Measurements from ENCODE around the gene TALDO1. TPM values are rescaled to one million over a fixed set of nuclear protein-coding genes. Genes with fewer than 3 reads are reported as not detected.

Gene TALDO1
- total and polyA plus RNA-seq, 2 of the 8 experiments (the other 6 are each of a cell fraction or from before 2014, with no cell fraction given) = 265 to 308 TPM

- H3K4me3 ChIP-seq (ENCODE audit: extremely low read depth in 1 of 4, insufficient read depth in 2 of 4, low read depth in 3 of 4, low read length in 4 of 4) = no peak overlapping the region
- peaks cover 24 to 31% of the 10 kb centered on the region in 2 experiments for H3K79me2 ChIP-seq (ENCODE audit: control insufficient read depth in 1 of 2, insufficient read depth in 2 of 2, low read length in 2 of 2)
- no peak overlapping the region for H3K9ac ChIP-seq (replicated peaks in 1 of 4; ENCODE audit: extremely low read depth in 1 of 4, low read depth in 3 of 4, low read length in 3 of 4)
- H3K4me2 ChIP-seq (ENCODE audit: insufficient read depth in 1 of 2, low read depth in 2 of 2, low read length in 2 of 2) = no peak overlapping the region; a peak in 1 of 4 replicates
- H3K4me1 ChIP-seq (replicated peaks in 1 of 4; ENCODE audit: control insufficient read depth in 3 of 4, insufficient read depth in 4 of 4, low read length in 3 of 4) = peaks cover 0 to 15% (median 4%) of the 10 kb centered on the region in 4 experiments; a peak in 5 of 7 replicates
- DNase-seq (ENCODE audit: low read depth in 1 of 2, low spot score in 2 of 2) (no peak), FAIRE-seq (no peak)
- H3K27me3 ChIP-seq (replicated peaks in 1 of 4; ENCODE audit: control insufficient read depth in 3 of 4, extremely low read depth in 1 of 4, insufficient read depth in 3 of 4, low read length in 3 of 4) = no peaks in the 10 kb centered on the region
- H4K91ac ChIP-seq (replicated peaks; ENCODE audit: insufficient read length, low read length) = no peak overlapping the region
- H2AFZ ChIP-seq (ENCODE audit: low read length) = no peak overlapping the region
- no peak overlapping the region for H2BK15ac ChIP-seq (ENCODE audit: low read length)
- CTCF ChIA-PET (ENCODE audit: partially characterized antibody) = interaction anchor here (0.6 to 26.9 kb wide), 4 partner anchors 14 to 92 kb away, joined by 3 to 395 read pairs (median 54); no protein-coding TSS in a partner anchor
- H3K27ac ChIP-seq (ENCODE audit: low read depth, low read length) = no peak overlapping the region
- H3K18ac ChIP-seq (ENCODE audit: extremely low read depth, low read length) = peak overlapping the region; percentile 96; the same call in 1 of the 2 replicates
- H4K20me1 ChIP-seq (replicated peaks in 1 of 2; ENCODE audit: control insufficient read depth in 1 of 2, insufficient read depth in 2 of 2, low read length in 2 of 2) = peaks cover 7 to 15% of the 10 kb centered on the region in 2 experiments
- H3K23ac ChIP-seq (ENCODE audit: insufficient read length) = no peak overlapping the region
- no peak overlapping the region for H2BK5ac ChIP-seq (ENCODE audit: low read depth, low read length)
- H3K23me2 ChIP-seq (ENCODE audit: low read depth, low read length) = peaks cover 5% of the 10 kb centered on the region; the same call in 1 of the 2 replicates
- 88% methylated on average over 1 of the region's 1 CpG; no CpG with 5 or more reads in 1 of the 2 experiments for WGBS, 2 experiments (ENCODE audit: extremely low coverage in 1 of 2, insufficient coverage in 1 of 2, insufficient read length in 1 of 2, insufficient replicate concordance in 2 of 2, low coverage in 1 of 2, low lambda C conversion rate in 2 of 2, missing lambda C conversion rate in 1 of 2)
- no peak overlapping the region for H4K8ac ChIP-seq (ENCODE audit: extremely low read depth, insufficient read depth, low read length)
- no peak overlapping the region for H2AK5ac ChIP-seq (ENCODE audit: low read depth, low read length)
- H3K79me1 ChIP-seq (ENCODE audit: low read depth, low read length) = peaks cover 8% of the 10 kb centered on the region
- H2BK120ac ChIP-seq (replicated peaks; ENCODE audit: low read depth, low read length) = no peak overlapping the region
- no peak overlapping the region for H4K5ac ChIP-seq (ENCODE audit: insufficient read length, low read depth, low read length)
- H3K14ac ChIP-seq (ENCODE audit: insufficient read length) = no peak overlapping the region
- H3K9me3 ChIP-seq (ENCODE audit: insufficient read depth in 2 of 2, low read depth in 1 of 2, low read length in 1 of 2) = no peaks in the 10 kb centered on the region
- H3K56ac ChIP-seq (replicated peaks; ENCODE audit: insufficient read length, low read depth, low read length) = no peak overlapping the region
- POLR2A ChIA-PET (ENCODE audit: partially characterized antibody) = interaction anchor here (1.2 to 32.3 kb wide), 6 partner anchors 8 to 49 kb away, joined by 3 to 636 read pairs (median 15); partner anchors contain the start of gene GATD1
- no peaks in the 10 kb centered on the region for H3K36me3 ChIP-seq (ENCODE audit: control insufficient read depth in 2 of 4, insufficient read depth in 4 of 4, low read length in 3 of 4)
- no peak overlapping the region for H2BK12ac ChIP-seq (ENCODE audit: low read depth, low read length)
- no peak overlapping the region for H3K4ac ChIP-seq (replicated peaks; ENCODE audit: insufficient read length, low read depth, low read length)
- H2BK20ac ChIP-seq (ENCODE audit: low read length) = 0 out of 2 replicates have a peak overlapping the region, but pooled peaks have one; percentile 32
- TF ChIP-seq CBX8 (IDR thresholded peaks at IDR 0.05; ENCODE audit: borderline replicate concordance, low read depth, low read length) (no peak), USF2 (IDR thresholded peaks at IDR 0.05; ENCODE audit: low read length) (no peak), JUN (IDR thresholded peaks at IDR 0.05; ENCODE audit: low read depth, low read length) (no peak), SIX5 (IDR thresholded peaks at IDR 0.05; ENCODE audit: low read depth, low read length) (no peak), HDAC2 (IDR thresholded peaks at IDR 0.05; ENCODE audit: borderline replicate concordance in 1 of 2, low read depth in 2 of 2, low read length in 2 of 2) (no peak), EZH2 (IDR thresholded peaks at IDR 0.05; ENCODE audit: low read depth, low read length, severe bottlenecking) (no peak), MAX (IDR thresholded peaks at IDR 0.05) (no peak), SP4 (IDR thresholded peaks at IDR 0.05; ENCODE audit: low read length) (no peak)
These were observed 1.8 kb upstream of the TALDO1 start for GRCh38 chr11:745428-745827.

Measured in H1 (cell line).